GM19463 (cell line): ENCODE measurements around the gene TERB1.
A peak's percentile ranks its signal among the peaks of the same experiment; 100 is the strongest.
"Not testable (repeated sequence)": the region's sequence is repeated elsewhere in the genome, so short reads cannot be mapped to it uniquely, and the experiment has no call there.

Experiments used
- ATAC-seq: cut with Tn5 transposase; IDR thresholded peaks from one replicate; pipeline ENCODE4 v1.9.1; 2021; ENCODE audit warnings: mild to moderate bottlenecking, moderate library complexity; ENCODE audit not compliant: unreplicated experiment

Gene TERB1

GRCh38 chr16:66830422-66831404 is 29.3 kb upstream of the TERB1 start, which contains the start of gene NAE1:
Gene NAE1 (minus strand): TSS chr16:66830976. CDS start chr16:66830899, 77 bp downstream.
- peak; percentile 96 for ATAC-seq

GRCh38 chr16:66824006-66824405 is 22.6 kb upstream of the TERB1 start:
- ATAC-seq, result no peak

GRCh38 chr16:66814734-66815133 is 13.3 kb upstream of the TERB1 start:
- ATAC-seq, result no peak

DNA sequence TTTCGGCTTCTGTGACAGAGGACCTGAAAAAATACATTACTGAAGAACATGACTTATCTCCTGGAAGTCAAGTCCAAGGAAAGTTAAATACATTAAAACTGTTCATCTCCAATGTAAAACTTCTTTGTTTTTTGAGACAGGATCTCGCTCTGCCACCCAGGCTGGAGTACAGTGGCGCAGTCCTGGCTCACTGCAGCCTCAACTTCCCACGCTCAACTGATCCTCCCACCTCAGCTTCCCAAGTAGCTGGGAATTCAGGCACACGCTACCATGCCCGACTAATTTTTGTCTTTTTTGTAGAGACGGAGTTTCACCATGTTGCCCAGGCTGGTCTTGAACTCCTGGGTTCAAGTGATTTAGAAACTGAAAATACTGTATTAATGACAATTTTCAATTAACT is 9.7 kb upstream of the TERB1 start:
- ATAC-seq, result no peak

DNA sequence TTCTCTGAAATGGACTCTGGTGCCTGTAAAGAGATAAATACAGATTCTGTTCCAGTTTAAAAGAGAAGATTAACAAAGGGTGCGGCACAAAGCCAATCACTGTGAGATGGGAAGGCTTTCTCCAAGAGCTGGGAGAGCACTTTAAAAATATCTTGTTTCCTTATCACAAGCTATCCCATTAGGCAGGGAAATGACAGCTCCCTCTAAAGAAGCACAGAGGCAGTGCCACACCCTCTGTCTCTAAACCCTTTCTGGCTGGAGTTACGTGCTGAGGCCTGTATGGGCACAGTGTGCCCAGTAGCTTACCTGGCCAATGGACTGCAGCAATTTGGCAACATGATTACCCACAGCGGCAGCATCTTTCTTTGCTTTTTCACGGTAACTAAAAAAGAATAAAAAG is 9.0 kb upstream of the TERB1 start:
- ATAC-seq, result no peak

GRCh38 chr16:66809765-66810164 is 8.4 kb upstream of the TERB1 start:
- no peak for ATAC-seq

DNA sequence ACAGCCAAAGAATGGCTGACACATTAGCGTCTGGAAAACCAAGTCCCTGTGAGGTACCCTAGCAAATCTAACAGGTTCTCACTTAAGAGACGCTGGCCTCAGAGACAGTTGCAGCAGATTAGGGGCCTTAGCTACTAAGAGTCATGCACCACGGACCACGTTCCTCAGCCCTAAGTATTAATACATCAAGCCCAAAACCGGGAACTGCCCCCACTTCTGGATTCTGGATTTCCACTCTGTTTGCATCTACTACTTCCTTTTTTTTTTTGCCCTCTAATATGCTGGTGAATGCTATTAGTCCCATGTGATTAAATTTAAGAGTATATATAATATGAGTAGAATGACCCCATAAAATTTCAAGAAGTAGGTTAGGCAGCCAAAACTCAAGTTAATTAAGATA is 775 bp upstream of the TERB1 start:
- no peak for ATAC-seq

GRCh38 chr16:66800856-66801255 is 528 bp downstream of the TERB1 start:
- ATAC-seq, result no peak

- ATAC-seq, result no peak
Observed at GRCh38 chr16:66798161-66798560, 3.2 kb downstream of the TERB1 start.

DNA sequence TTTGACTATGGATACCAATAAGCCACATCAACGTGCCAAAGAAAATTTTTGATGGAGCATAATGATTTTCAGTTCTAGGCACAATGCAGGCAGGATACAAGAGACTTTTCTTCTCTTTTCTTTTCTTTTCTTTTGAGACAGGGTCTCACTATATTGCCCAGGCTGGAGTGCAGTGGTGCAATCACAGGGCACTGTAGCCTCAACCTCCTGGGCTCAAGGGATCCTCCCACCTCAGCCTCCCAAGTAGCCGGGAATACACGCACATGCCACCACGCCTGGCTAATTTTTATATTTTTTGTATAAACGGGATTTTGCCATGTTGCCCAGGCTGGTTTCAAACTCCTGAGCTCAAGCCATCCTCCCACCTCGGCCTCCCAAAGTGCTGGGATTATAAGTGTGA is 7.4 kb downstream of the TERB1 start:
- not testable (repeated sequence) for ATAC-seq

DNA sequence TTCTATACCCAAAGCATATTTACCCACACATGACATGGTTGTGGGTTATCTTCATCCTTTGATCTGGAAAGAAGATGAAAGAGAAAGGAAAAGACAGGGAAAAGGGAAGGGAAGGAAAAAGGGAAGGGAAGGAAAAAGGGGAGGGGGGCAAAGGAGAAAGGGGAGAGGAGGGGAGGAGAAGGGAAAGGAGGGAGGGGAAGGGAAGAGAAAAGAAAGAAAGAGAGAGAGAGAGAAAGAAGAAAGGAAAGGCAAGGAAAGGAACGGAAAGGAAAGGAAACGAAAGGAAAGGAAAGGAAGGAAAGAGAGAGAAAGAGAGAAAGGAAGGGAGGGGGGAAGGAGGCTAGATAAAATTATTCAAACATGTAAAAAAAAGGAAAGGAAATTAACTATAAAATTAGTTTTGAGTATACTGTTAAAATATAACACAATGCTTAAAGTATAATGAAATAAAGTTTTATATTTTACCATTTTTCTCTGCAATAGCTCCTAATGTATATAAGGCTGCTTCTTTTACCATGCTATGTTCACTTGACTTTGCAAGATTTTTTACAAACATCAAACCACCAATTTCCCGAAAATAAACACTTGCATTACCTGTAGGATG is 11.2 kb downstream of the TERB1 start:
- ATAC-seq, result no peak

GRCh38 chr16:66787427-66787826 is 14.0 kb downstream of the TERB1 start:
- no peak for ATAC-seq

GRCh38 chr16:66786551-66786950 is 14.8 kb downstream of the TERB1 start:
- ATAC-seq, result no peak

DNA sequence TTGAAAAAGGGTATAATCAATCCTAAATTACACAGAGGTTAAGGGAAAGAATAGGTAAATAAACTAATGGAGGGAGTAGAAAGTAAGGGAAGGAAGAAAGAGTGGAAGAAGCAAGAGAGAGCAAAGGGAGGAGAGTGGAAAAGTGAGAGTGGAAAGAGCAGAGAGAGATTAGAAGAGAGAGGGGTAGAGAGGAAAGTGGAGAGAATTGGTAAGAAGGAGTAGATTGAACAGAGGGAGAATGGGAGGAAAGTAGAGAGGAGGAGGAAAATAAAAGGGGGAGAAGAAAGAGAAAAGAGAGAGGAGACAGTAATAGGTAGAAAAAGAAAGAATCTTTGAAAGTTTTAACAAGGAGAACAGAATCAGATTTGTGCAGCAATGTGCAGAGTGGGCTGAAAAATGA is 24.9 kb downstream of the TERB1 start:
- no peak for ATAC-seq

GRCh38 chr16:66774981-66775380 is 26.4 kb downstream of the TERB1 start:
- no peak for ATAC-seq

DNA sequence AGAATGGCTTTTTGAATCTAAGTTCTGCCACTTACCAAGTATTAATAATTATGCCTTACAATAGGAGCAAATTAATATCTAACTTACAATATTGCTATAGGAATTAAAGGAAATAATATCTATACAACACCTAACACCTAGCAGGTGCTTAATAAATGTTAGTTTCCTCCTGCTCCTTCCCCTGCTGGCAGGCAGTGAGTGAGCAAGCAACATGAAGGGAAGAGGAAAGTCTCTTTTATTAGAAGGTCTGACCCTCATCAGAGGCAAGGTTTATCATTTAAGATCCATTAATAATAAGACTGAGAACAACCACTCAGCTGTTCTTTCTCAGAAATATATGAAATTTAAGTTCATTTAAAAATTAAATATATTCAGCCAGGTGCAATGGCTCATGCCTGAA is 43.3 kb downstream of the TERB1 start:
- ATAC-seq, result no peak

GRCh38 chr16:66754819-66755218 is 46.6 kb downstream of the TERB1 start:
- ATAC-seq, result no peak

GRCh38 chr16:66754211-66754610 is 47.2 kb downstream of the TERB1 start:
- ATAC-seq, result no peak

GRCh38 chr16:66752958-66753357 is 48.4 kb downstream of the TERB1 start:
- ATAC-seq, result no peak

- no peak for ATAC-seq
Observed at GRCh38 chr16:66752379-66752778, 49.0 kb downstream of the TERB1 start.

DNA sequence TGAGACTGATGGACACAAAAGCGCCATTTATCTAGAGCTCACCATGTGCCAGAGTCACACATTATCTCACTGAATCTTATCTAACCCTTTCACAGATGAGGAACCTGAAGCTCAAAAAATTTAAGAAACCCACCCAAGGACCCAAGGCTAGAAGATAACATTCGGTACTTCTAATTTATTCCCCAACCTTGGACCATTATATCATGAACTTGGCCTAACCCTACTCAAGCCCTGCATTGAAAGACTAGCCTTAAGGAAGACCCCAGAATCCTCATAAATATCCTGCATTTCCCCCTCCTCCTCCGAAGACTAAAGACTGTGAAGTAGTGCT is 49.4 kb downstream of the TERB1 start:
- no peak for ATAC-seq

- ATAC-seq, result peak; percentile 89
Observed at GRCh38 chr16:66751303-66751991, 49.9 kb downstream of the TERB1 start, which contains the start of gene DYNC1LI2. Gene DYNC1LI2 (minus strand): TSS chr16:66751609. CDS start chr16:66751591, 18 bp downstream.
